Nephron (organoid): ENCODE measurements around the gene KRT84.

ENCODE experiments used
- H3K27ac Mint-ChIP-seq, 3 experiments: 2 replicates each; pipeline ENCODE4 v1.8.0; 2020; ENCODE audit warnings: mixed read lengths in 3 of 3, mild to moderate bottlenecking in 2 of 3, moderate library complexity in 1 of 3
- H3K27me3 Mint-ChIP-seq: 2 replicates; pipeline ENCODE4 v1.8.0; 2021; ENCODE audit warnings: low read depth, mild to moderate bottlenecking, moderate library complexity, mixed read lengths
- H3K36me3 Mint-ChIP-seq: 2 replicates; pipeline ENCODE4 v1.8.0; 2020; ENCODE audit warnings: low read depth, mixed read lengths
- H3K4me1 Mint-ChIP-seq: 2 replicates; pipeline ENCODE4 v1.8.0; 2020; ENCODE audit warnings: mixed read lengths
- H3K4me3 Mint-ChIP-seq, 3 experiments: 2 replicates each; pipeline ENCODE4 v1.8.0; 2020; ENCODE audit warnings: mild to moderate bottlenecking in 3 of 3, mixed read lengths in 3 of 3, moderate library complexity in 2 of 3
- H3K9me3 Mint-ChIP-seq: 2 replicates; pipeline ENCODE4 v1.8.0; 2020; ENCODE audit warnings: mixed read lengths
- TF ChIP-seq, protein P1 (sequence below), 3 experiments: fragments of 200-600 bp; sonication (generic); IDR thresholded peaks; one replicate each; pipeline ENCODE4 v1.5.0; 2021; ENCODE audit warnings: antibody characterized with exemption in 3 of 3; ENCODE audit not compliant: unreplicated experiment in 3 of 3

KRT84 gene

DNA sequence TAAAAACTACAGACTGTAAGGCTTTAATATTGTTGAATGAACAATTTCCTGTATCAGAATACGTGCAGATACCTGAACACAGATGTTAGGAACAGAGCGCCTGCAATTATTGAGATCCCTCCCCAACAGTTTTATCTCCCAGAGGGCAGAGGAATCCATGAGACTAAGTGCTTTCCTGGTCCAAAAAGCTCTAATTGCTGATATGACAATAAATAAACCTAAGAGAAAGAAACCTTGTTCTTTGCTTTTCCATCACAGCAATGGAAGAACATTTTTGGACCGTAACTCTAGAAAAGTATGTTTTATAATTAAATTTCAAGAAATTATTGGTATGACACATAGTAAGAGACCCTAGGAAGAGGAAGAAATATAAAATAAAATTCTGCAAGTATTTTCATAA lies 51.3 kb downstream of the KRT84 start:
- H3K9me3 Mint-ChIP-seq, result peaks cover 4% of the 10 kb centered on the region
- H3K36me3 Mint-ChIP-seq, result no peaks in the 10 kb centered on the region
- TF ChIP-seq, protein P1, sequence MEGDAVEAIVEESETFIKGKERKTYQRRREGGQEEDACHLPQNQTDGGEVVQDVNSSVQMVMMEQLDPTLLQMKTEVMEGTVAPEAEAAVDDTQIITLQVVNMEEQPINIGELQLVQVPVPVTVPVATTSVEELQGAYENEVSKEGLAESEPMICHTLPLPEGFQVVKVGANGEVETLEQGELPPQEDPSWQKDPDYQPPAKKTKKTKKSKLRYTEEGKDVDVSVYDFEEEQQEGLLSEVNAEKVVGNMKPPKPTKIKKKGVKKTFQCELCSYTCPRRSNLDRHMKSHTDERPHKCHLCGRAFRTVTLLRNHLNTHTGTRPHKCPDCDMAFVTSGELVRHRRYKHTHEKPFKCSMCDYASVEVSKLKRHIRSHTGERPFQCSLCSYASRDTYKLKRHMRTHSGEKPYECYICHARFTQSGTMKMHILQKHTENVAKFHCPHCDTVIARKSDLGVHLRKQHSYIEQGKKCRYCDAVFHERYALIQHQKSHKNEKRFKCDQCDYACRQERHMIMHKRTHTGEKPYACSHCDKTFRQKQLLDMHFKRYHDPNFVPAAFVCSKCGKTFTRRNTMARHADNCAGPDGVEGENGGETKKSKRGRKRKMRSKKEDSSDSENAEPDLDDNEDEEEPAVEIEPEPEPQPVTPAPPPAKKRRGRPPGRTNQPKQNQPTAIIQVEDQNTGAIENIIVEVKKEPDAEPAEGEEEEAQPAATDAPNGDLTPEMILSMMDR (IDR thresholded peaks at IDR 0.05; ENCODE audit: unreplicated experiment in 3 of 3), result no peak
- no peak overlapping the region for H3K4me3 Mint-ChIP-seq
- peaks cover 7% of the 10 kb centered on the region for H3K4me1 Mint-ChIP-seq
- peaks cover 5% of the 10 kb centered on the region for H3K27me3 Mint-ChIP-seq
- H3K27ac Mint-ChIP-seq, result no peak overlapping the region

DNA sequence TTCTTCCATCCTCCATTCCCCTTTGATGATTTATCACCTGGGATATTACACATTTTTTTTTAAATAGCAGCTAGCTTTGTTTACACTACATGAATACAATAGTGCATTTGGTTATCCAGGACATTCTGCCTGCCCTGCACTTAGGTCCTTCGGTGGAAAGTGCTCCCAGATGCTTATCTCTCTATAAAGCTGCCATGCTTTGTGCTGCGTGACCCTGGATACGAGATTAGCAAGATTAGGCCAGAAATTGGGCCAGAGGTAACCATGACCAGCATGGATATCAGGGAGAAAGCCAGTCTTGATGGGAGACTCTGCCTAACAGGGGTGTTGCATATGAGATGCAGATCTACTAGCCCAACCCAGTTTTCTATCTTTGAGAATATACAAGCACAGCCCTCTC lies 52.1 kb downstream of the KRT84 start:
- no peak overlapping the region for H3K4me3 Mint-ChIP-seq
- H3K27ac Mint-ChIP-seq, result no peak overlapping the region
- no peaks in the 10 kb centered on the region for H3K36me3 Mint-ChIP-seq
- H3K27me3 Mint-ChIP-seq, result peaks cover 5% of the 10 kb centered on the region
- H3K9me3 Mint-ChIP-seq, result peaks cover 4% of the 10 kb centered on the region
- TF ChIP-seq, protein P1 (IDR thresholded peaks at IDR 0.05; ENCODE audit: unreplicated experiment in 3 of 3), result no peak
- peaks cover 7% of the 10 kb centered on the region for H3K4me1 Mint-ChIP-seq

DNA sequence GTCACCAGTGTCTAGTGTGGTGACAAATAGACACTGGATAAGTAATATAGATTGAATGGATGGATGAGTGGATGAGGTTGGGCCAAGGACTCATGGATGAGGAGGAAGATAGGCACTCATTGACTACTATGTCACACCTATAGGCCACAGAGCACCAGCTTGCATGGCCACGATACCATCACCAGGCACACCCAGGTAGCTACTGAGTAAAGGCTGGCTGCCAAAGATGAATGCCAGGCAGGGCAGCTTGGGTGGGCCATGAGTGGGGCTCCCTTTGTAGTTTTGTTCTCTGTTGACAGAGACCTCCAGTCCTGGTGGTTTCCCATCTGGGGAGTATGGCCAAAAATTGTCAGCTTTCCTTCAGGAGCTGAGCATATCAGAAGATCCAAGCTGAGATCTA lies 53.1 kb downstream of the KRT84 start:
- Mint-ChIP-seq H3K27me3 (peaks cover 8% of the 10 kb centered on the region), H3K4me3 (no peak overlapping the region), H3K36me3 (no peaks in the 10 kb centered on the region), H3K4me1 (peaks cover 7% of the 10 kb centered on the region), H3K27ac (no peak overlapping the region), H3K9me3 (peaks cover 4% of the 10 kb centered on the region)
- TF ChIP-seq, protein P1 (IDR thresholded peaks at IDR 0.05; ENCODE audit: unreplicated experiment in 3 of 3), result no peak

DNA sequence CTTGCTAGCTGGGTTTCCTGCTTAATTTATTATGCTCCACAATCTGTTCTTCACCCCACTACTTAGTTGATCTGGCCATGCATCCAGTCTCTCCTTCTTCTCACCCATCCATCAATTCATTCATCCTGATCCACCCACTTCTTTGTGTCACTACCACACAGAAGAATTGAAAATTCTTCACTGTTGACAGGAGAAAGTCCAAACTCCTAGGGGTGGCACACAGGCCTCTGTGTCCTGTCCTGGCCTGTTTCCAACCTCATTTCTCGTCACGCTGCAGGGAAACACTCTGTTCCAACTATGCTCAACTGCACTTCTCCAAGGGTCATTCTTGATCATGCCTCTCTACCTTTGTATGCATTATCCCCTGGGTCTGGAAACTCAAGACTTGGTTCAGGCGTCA lies 53.6 kb downstream of the KRT84 start:
- TF ChIP-seq, protein P1 (IDR thresholded peaks at IDR 0.05; ENCODE audit: unreplicated experiment in 3 of 3), result no peak
- no peaks in the 10 kb centered on the region for H3K36me3 Mint-ChIP-seq
- no peak overlapping the region for H3K4me3 Mint-ChIP-seq
- H3K27ac Mint-ChIP-seq, result no peak overlapping the region
- peaks cover 7% of the 10 kb centered on the region for H3K4me1 Mint-ChIP-seq
- peaks cover 13% of the 10 kb centered on the region for H3K27me3 Mint-ChIP-seq
- peaks cover 4% of the 10 kb centered on the region for H3K9me3 Mint-ChIP-seq

DNA sequence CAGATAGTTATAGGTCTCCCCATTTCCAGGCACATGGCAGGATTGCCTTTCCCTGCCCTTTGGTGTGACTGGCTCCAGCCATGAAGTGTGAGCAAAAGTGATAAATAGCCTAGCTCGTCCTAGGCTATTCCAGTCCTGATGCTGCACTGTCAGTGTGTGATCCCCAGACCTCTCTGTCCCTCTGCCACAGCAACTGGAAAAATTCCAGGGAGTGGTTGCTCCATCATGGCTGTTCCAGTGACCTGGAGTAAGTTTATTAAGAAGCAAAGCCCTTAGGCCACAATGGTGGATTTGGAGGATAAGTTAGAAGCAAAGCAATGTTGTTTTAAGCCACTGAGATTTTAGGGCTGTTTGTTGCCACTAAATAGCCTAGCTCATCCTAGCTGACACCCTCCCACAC lies 54.4 kb downstream of the KRT84 start:
- peaks cover 15% of the 10 kb centered on the region for H3K27me3 Mint-ChIP-seq
- H3K4me1 Mint-ChIP-seq, result peaks cover 7% of the 10 kb centered on the region
- no peaks in the 10 kb centered on the region for H3K9me3 Mint-ChIP-seq
- no peak overlapping the region for H3K27ac Mint-ChIP-seq
- H3K4me3 Mint-ChIP-seq, result no peak overlapping the region
- TF ChIP-seq, protein P1 (IDR thresholded peaks at IDR 0.05; ENCODE audit: unreplicated experiment in 3 of 3), result no peak
- no peaks in the 10 kb centered on the region for H3K36me3 Mint-ChIP-seq

DNA sequence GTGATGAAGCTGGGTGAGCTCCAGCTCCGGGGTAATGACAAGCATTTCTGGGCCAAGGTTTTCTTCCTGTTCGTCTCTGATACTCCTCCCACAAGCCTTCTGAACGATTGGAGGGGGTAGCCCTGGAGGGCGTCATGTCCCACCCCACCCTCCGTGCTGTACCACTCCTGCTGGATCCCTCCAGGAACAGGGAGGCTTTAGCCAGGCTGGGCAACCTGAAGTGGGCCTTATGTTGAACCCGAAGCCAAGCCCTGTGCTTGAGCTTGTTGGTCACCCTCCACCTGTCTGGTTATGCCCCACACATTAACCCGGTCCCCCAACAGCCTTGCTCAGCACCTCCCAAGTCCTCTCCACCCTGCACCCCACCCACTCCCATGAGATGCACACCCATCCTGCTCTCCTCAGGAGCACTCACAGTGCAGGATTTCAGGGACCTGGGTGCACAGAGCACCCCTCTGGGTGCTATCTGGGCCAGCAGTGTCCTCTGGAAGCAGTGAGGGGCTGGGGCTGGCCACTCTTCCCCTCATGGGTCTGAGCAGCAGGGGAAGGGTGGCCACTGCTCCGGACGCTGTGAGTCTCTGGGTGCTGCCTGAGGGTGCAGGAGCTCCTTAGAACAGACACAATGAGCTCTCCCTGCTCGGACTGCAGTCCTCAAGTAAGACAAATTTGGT lies 57.5 kb downstream of the KRT84 start:
- no peaks in the 10 kb centered on the region for H3K36me3 Mint-ChIP-seq
- H3K4me3 Mint-ChIP-seq, result no peak overlapping the region
- peaks cover 29% of the 10 kb centered on the region for H3K27me3 Mint-ChIP-seq
- H3K4me1 Mint-ChIP-seq, result no peaks in the 10 kb centered on the region
- TF ChIP-seq, protein P1 (IDR thresholded peaks at IDR 0.05; ENCODE audit: unreplicated experiment in 3 of 3), result peak in 1 of 3 experiments; percentile 0
- no peaks in the 10 kb centered on the region for H3K9me3 Mint-ChIP-seq
- H3K27ac Mint-ChIP-seq, result no peak overlapping the region
